HG02885 (cell line): ENCODE data around the gene STXBP6.

ENCODE experiments used
- ATAC-seq: cut with Tn5 transposase; IDR thresholded peaks from one replicate; pipeline ENCODE4 v1.9.1; 2021; ENCODE audit warnings: mild to moderate bottlenecking; ENCODE audit not compliant: unreplicated experiment, poor library complexity

STXBP6 gene

DNA sequence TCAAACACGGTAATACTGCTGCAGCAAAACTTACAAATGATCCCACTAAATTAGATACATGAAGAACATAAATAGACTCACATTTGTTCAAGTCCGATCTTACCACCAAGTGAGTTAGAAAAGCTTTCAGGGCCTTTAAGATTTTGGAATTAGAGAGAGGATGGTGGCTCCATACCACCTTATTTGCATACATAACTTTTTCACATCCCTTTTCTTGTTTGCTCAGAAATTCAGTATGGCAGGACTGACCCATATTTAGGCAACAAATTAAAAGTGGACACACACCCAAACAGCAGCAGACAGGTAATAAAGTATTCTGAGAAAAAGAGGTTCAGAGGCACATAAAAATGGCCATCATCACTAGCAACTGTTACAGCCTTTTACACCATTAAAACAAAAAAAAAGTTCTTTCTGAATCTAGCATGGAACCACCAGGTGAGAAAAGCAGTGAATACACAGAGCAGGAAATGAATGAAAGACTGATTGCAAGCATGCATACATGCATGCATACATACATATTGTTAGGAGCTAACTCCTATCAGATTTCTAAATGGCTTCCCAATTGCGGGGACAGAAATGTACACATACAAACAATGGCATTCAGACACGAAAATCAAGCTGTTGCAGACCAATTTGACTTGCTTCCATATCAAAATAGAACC, 23.3 kb downstream of the STXBP6 start:
- ATAC-seq: no peak

DNA sequence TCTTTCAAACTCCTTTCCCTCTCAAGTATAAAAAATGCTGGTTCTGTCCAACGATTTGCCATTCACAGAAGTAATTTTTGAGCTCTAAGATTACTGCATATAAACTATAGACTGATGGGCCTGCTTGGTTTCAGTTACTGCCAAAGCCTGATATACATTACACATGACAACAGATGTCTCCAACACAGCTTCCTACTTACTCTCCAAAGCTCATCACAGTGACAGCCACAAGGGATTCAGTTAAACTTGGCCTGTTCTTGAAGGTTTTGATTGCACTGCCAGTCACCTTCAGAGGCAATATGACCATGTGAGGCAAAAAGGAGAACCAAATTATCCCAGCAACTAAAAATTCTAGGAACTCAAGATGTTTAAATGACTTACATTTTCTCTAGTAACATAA, 30.1 kb downstream of the STXBP6 start:
- ATAC-seq: no peak

DNA sequence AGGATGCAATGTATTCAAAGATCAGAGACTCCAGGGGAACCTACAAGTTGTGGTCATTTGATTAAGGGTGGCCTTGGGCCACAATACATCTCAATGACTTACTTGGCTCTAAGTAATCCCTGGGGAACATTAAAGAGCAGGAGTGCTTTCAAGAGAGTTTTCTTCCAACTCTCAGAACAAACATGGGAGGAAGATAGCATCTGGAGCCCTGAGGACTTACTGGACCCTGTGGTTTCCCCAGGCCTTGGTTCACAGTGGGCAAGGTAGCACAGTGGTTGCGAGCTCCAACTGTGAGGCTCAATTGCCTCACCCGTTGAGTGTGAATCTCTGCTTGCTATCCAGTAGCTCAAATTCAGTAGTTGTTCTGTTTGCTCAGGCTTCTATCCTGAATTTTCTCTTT, 32.4 kb downstream of the STXBP6 start:
- ATAC-seq: no peak

DNA sequence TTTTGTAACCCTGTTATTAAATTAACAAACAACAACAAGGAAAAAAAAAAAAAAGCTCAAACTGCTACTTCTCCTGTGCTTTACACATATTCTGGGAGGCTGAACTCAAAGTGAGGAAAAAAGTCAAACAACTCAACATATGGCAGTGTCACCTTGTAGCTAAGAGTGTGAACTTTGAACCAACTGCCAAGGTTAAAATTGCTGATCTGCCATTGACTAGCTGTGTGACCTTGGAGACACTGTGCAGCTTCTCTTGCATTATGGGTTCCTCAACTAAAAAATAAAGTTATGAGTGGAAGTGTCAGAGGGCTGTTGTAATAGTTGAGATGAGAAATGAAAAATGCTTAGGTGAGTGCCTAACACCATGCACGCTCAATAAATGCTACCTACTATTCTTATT, 34.2 kb downstream of the STXBP6 start:
- ATAC-seq: no peak

DNA sequence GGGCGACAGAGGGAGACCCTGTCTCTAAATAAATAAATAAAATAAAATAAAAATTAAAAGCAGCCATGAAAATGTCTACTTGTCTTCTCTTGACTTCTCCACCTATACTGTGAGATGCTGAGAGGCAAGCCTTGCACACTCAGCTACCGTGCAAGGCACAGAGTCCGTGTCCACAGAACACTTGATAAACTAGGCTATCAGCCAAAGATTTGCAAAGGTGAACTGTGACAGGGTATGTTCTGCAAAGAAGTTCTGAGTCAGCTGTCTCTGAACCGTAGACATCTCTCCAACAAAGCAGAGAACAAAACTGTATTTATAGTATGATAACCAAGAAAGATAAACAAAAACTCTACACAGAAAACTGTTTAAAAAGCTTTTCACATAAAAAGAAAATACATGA, 35.5 kb downstream of the STXBP6 start:
- no peak for ATAC-seq

DNA sequence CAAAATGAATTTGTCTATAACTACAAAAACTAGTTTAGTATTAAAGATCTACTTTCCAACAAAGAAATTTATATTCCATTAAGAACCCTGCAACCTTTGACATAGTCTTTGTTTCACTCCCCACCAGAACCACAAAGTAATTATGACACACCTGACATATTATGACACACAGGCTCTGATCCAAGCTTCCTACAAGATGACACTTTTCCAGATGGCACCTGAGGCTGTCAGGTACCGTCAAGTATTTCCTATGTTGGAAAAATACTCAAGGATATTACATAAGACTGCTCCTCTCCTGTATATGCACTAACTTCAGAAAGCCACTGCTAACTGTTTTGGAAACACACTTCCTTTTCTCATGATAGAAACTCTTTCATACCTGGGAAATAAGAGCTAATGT, 38.9 kb downstream of the STXBP6 start:
- ATAC-seq: no peak

DNA sequence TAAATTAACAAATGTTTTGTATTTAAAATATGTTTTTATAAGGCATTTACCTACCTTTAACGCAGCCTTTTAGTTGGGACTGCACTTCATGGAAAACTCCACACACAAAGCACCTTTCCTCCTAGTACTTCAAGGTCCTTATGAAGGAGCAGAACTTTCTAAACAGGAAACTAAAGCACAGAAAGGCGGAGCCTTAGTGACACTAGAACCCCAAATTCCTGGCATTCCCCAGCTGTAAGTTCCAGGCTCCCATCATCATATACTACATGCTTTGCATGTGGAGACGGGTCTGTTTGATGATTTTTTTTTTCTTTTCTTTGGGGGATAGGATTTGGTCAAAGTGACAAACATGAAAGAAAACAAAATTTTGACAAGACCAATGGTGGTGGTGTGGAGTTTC, 39.5 kb downstream of the STXBP6 start:
- ATAC-seq: no peak

DNA sequence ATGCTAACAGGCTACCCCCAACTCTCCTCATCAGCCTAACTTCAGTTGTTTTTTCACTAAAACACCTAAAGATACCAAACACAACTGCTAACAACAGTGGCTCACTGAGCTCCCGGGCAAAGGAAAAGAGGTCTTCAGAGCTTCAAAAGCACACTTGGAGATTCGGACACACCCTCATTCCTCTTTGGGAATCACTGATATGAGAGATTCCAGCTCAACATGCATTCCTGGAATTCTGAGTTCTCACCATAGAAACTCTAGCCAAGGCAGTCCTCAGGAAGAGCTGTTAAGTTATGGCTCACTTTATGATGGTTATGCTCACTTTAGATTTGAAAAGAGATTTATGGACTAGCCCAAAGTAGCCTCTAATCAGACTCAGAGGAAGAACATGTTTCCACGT, 40.1 kb downstream of the STXBP6 start:
- ATAC-seq: no peak

DNA sequence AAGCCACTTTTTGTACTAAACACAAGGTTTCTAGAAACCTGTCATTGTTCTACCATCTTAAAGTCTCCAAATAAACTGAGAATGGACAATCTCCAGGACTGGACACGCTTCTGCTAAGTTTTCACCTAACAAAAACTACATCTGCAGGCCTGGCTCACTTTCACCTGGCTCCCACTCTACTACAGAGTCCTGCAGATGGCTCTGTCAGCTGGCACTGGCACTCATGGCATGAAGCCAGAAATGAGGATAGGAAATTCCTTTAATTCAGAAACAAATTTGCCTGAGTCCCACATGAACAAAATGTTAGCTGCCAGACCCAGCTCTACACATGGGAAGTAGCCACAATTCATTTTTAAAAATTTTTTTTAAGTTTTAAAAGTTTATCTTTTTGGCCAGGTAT, 42.1 kb downstream of the STXBP6 start:
- no peak for ATAC-seq

DNA sequence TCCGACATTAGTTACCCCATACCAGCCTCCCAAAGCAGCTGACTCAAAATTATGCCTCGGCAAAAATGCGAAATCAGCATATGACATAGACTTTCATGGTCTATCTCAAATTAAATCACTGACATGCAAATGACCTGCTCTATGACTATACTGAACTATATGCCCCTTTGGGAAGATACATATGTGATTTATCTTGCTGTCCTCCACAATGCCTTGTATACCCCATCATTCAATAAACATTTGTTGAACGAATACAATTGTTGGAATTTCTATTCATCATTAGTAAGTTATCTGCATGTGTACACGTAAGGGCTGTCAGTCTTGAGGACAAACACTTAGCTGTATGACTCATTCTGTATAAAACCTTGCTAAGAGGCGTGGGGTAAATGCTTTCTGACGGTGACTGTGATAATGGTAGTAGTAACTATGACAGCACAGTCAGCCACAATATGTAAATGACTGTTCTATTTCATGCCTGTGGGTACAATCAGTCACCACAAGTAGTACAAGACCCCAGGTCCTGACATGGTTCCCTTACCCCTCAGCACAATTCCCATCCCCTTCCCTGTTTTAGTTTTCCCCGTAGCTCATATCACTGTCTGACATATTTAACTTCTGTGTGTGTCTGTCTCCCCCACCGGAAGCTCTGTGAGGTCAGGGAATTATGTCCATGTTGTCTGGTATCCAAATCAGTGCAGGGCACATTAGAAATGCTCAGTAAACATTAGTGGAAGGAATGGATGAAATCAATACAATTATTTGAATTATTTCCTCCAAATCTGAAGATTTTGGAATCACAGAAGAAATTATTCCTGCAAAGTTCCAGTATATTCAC, 42.8 kb downstream of the STXBP6 start:
- no peak for ATAC-seq

DNA sequence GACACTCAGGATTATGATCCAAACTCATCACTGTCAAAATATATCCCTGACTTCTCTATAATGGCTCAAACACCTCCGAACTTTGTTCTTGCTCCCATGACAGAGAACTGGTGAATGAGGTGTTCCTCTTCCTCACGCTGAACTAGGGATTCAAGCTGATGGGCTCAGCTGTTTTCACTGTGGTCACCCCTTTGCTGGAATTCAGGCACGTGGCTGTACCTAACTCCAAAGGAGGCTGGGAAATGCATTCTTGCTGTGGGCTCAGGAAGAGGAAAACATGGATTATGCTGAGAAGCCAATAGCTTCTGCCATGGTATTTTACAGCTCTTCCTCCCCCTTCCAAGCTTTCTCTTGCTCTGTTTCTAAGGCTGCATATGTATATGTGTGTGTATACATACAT, 43.9 kb downstream of the STXBP6 start:
- ATAC-seq: no peak

DNA sequence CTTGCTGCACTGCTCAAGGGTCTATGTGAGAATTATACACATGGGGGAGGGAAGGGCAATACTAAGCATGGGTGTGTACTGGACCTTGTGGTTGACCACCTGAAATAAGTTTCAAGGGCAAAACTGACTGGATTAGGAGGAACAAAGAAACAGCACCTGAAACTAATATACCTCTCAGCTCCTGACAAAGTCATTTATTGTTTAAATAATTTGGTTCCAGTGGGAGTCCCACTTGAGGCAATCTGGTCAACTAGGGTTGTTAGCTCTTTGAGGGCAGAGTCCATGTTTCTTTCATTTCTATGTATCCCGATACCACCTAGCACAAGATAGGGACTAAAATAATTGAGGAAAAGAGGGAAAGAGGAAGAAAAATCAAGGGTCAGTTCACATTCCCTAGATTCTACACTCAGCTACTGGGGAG, 45.5 kb downstream of the STXBP6 start:
- no peak for ATAC-seq

DNA sequence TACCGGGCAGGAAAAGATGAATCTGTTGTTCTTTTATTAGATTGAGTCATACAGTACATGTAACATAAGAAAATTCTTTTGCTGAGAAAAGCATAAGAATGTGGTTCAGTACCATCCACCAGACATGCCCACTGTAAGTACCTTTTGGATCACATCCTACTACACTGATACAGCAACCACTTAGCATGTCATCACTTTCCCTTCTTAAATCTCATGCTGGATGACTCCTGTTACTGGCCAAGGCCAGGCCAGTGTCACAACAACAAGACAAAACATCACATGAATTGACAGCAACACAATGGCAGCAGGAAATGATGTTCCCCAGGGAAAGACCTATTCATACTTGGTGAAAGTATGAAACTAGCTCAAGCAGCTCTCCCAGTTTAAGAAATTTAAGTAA, 46.4 kb downstream of the STXBP6 start:
- no peak for ATAC-seq

DNA sequence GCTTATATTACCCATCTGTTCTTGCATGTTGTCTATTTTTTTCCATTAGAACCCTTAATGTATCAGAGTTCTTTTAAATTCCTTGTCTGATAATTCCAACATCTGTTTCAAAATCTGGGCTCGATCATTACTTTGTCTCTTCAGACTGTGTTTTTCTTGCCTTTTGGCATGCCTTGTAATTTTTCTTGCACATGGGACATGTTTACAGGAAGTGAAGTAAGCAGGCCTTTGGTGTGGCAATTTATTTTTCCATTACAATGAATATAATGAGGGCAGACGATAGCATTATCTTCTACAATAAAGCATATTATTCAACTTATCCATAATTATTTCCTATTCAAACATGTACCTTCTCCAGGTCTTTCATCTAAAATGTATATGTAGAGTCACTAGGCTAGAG, 48.3 kb downstream of the STXBP6 start:
- ATAC-seq: no peak

DNA sequence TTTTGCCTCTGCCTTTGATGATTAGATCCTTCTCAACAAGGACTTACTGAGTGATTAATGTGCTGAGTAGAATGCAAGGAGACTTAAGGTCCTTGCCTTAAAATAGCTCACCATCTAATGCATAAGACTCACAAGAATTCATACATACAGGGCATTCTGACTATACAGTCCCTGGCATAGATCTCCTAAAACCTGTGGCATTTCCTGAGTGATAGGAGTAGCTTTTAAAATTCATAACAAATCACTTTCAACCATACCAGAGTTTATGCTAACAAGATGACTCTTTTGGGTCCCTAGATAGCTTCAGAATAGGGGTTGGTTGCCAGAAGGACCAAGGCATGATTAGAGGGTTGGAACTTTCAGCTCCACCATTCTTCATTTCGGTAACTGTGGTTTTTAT, 48.8 kb downstream of the STXBP6 start:
- no peak for ATAC-seq

DNA sequence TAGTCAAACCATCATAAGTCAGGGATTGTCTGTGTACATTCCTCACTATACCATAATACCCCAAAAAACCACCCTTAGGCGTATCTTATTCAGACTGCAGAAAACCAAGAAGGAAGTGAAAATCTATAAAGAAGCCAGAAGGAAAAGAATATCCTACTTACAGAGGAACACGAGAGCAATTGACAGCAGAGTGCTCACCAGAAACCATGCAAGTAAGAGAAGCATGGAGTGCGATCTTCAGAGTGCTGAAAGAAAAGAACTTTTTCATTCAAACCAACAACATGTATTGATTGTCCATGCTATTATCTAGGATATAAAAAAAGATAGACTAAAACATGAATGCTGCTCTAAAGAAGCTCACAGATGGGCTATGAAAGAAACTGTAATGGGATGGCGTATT, 50.8 kb downstream of the STXBP6 start:
- no peak for ATAC-seq

DNA sequence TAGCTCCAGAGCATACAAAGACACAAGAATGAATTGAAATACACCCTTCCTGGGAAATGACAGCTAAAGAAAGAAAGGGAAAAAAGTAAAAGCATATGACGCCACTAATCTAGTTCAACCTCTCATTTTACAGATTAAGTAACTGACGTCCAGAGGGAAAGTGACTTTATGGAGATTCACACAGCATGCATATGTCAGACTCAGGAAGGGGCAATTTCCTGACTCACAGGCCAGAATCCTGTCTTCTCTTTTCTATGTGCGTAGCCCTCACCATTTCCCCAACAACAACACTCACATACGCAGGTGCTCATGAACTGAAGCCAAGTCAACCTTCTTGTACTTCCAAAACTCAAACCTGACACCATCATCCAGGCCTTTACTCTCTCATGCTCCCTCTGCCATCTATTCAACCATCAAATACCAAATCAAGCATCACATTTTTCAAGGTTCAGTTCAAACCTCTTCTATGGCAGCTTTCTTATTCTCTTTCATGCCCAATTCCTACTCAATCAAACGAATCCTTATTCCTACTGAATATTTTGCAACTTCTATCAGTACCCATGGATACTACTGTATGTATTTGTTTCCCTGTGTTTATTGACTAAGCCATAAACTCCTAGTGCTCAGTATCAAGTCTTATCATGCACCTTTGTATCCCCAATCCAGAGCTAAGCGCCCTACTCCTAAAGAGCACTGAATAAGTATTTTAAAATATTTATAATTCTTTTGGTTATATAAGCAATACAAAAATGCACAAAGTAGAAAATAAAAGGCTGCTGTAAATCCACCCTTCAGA, 52.8 kb downstream of the STXBP6 start:
- no peak for ATAC-seq

DNA sequence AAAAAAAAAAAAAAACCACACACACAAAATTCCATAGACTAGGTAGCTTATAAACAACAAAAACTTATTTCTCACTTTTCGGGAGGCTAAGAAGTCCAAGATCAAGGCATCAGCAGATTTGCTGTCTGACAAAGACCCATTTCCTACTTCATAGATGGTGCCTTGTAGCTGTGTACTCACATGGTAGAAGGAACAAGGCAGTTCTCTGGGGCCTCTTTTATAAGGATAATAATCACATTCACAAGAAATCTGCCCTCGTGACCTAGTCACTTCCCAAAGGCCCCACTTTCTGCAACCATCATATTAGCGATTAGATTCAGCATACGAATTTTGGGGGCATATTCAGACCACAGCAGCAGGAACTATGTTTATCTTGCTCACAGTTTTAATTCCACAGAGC, 54.9 kb downstream of the STXBP6 start:
- no peak for ATAC-seq

DNA sequence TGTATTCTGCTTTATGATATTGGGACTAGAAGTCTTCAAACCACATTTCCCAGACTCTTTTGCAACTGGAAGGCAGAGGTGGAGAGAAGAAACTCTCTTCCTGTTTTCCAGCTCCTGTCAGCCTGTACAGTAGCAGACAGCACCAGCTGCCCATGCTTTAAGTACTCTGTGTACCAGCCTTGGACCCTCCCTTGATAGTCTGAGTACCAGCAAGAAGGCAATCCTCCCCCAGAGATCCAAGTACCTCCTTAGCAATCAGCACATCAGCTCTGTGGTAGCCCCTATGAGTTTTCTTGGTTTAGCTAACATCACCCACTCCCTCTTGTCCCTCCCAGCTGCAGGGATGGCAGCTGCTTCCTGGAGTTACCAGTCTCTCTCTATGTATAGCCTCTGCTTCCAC, 56.3 kb downstream of the STXBP6 start:
- ATAC-seq: no peak

DNA sequence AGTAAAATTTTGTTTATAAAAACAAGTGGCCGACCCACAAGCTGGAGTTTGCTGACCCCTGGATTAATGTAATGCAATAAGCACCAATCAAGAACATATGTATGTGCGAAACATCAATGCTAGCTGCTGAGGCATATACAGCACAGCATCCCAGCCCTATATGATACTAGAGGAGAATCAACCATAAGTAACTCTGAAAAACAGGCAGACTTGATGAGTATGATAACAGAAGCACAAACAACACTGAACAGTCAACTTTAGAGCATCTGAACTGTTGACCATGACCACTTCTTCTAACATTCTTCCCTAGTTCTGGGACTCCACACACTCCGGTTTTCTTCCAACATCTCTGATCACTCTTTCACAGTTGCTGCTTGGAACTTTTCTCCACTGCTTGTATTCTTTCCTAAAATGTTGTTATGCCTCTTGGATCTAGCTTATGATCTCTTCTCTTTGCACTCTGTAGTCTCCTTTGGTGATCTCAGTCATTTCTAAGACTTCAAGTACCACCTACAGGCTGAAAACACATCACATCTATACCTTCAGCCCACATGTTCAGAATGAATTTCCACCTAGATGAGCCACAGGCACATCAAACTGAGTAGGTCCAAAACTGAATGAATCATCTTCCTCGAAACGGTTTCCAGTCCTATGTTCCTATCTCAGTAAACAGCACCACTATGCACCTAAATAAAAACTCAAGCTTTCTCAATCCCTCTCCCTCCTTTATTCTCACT, 57.2 kb downstream of the STXBP6 start:
- no peak for ATAC-seq

DNA sequence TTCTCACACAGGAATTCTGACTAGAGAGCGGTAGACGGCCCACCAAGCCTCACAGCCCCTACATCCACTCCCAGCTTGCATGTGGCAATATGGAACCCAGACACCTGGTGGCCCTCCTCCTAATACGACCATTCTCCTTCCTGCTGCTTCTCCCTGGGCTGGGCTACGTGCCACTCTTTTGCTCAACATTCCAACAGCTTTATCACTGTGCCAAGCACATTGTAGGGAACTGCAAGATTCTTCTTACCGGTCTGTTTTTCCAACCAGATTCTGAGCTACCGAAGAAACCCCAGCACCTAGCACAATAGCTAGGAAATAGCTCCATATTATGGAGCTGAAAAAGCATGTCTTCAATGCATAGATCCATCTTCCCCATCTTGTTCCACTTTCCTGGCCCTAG, 58.1 kb downstream of the STXBP6 start:
- no peak for ATAC-seq
